ENCODE results near the gene SULT4A1. TPM values are rescaled to one million over a fixed set of nuclear protein-coding genes. Genes with fewer than 3 reads are reported as not detected.

The SULT4A1 gene
- total and polyA plus RNA-seq, 10 of the 15 experiments (the other 5 are each of a cell fraction or from before 2014, with no cell fraction given), result not detected

GRCh38 chr22:43826142-43827002 lies 35.9 kb downstream of the SULT4A1 start:
- in situ Hi-C loops (cut with MboI), result loop anchor here (10.0 kb wide), 1 partner anchor 432 kb away; no protein-coding TSS in a partner anchor
- no peaks in the 10 kb centered on the region for H3K79me2 ChIP-seq (ENCODE audit: control insufficient read depth, insufficient read depth, low read length)
- FAIRE-seq (no peak), ATAC-seq (peak; percentile 34; the same call in 1 of the 3 replicates), DNase-seq (ENCODE audit: low read depth, low spot score) (no peak)
- intact Hi-C loops (cut with micrococcal nuclease; ENCODE audit: unreplicated experiment), result loop anchor here (2.0 to 5.0 kb wide), 2 partner anchors 74 to 438 kb away; no protein-coding TSS in a partner anchor
- ChIA-PET RAD21 (ENCODE audit: unreplicated experiment) (interaction anchor here (1.2 to 2.0 kb wide), 2 partner anchors 78 to 81 kb away, joined by 3 to 5 read pairs; no protein-coding TSS in a partner anchor), POLR2A (interaction anchor here (0.5 kb wide), 1 partner anchor 14 kb away, joined by 3 read pairs; the partner anchor contains the start of gene EFCAB6), CTCF (interaction anchor here (0.5 to 1.6 kb wide), 9 partner anchors 30 to 439 kb away, joined by 3 to 7 read pairs (median 3); no protein-coding TSS in a partner anchor), SMC1A (ENCODE audit: uncharacterized antibody, unreplicated experiment) (interaction anchor here (1.0 to 2.2 kb wide), 4 partner anchors 9 to 437 kb away, joined by 3 to 6 read pairs (median 4); no protein-coding TSS in a partner anchor)
- no peaks in the 10 kb centered on the region for H4K20me1 ChIP-seq (ENCODE audit: control insufficient read depth, insufficient read depth)
- H3K27ac ChIP-seq (ENCODE audit: control insufficient read depth, insufficient read depth), result no peak overlapping the region
- H3K4me1 ChIP-seq (ENCODE audit: control insufficient read depth, insufficient read depth, low read length), result no peaks in the 10 kb centered on the region
- no peaks in the 10 kb centered on the region; a peak in 1 of 4 replicates for H3K27me3 ChIP-seq (replicated peaks in 1 of 2; ENCODE audit: control insufficient read depth in 2 of 2, insufficient read depth in 2 of 2, low read length in 1 of 2)
- TF ChIP-seq SMC3 (IDR thresholded peaks at IDR 0.05; ENCODE audit: borderline replicate concordance, low read length) (peak; percentile 61; the same call in 1 of the 2 replicates), BRCA1 (IDR thresholded peaks at IDR 0.05; ENCODE audit: low read depth, low read length) (no peak), ZNF384 (IDR thresholded peaks at IDR 0.05; ENCODE audit: borderline replicate concordance, low read depth, low read length) (peak; percentile 24; the same call in 1 of the 2 replicates), CTCF (IDR thresholded peaks at IDR 0.05 in 2 of 3, conservative IDR thresholded peaks at IDR 0.05 in 1 of 3; ENCODE audit: control insufficient read depth in 2 of 3, extremely low read depth in 1 of 3, insufficient read depth in 1 of 3, low read depth in 3 of 3, low read length in 3 of 3) (peak; percentile 25 to 56 (median 37); a peak in 4 of 6 replicates), RAD21 (IDR thresholded peaks at IDR 0.05; ENCODE audit: insufficient read depth, low read depth, low read length) (peak; percentile 71)
- TF ChIP-seq, protein P1, sequence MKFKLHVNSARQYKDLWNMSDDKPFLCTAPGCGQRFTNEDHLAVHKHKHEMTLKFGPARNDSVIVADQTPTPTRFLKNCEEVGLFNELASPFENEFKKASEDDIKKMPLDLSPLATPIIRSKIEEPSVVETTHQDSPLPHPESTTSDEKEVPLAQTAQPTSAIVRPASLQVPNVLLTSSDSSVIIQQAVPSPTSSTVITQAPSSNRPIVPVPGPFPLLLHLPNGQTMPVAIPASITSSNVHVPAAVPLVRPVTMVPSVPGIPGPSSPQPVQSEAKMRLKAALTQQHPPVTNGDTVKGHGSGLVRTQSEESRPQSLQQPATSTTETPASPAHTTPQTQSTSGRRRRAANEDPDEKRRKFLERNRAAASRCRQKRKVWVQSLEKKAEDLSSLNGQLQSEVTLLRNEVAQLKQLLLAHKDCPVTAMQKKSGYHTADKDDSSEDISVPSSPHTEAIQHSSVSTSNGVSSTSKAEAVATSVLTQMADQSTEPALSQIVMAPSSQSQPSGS (IDR thresholded peaks at IDR 0.05; ENCODE audit: low read length), result no peak
- H2AFZ ChIP-seq (ENCODE audit: control insufficient read depth, low read depth, low read length), result no peak overlapping the region
- H3K9ac ChIP-seq (ENCODE audit: control insufficient read depth, insufficient read depth, low read length), result no peak overlapping the region
- H3K4me3 ChIP-seq, result no peak overlapping the region
- no peaks in the 10 kb centered on the region for H3K36me3 ChIP-seq (ENCODE audit: control insufficient read depth in 2 of 2, insufficient read depth in 2 of 2, low read length in 1 of 2)
- BruUV-seq (replicated peaks), result no TSS peak
- H3K4me2 ChIP-seq (ENCODE audit: control insufficient read depth, insufficient read depth), result no peak overlapping the region
- no peaks in the 10 kb centered on the region for H3K9me3 ChIP-seq (replicated peaks; ENCODE audit: control insufficient read depth, insufficient read depth, low read length)
- WGBS (ENCODE audit: insufficient coverage, insufficient replicate concordance, low lambda C conversion rate, missing lambda C conversion rate), result 16% methylated on average over 16 of the region's 16 CpGs

Measured in GM12878 (cell line).